HG02571 (cell line): ENCODE measurements around the gene VPS51.
A peak's percentile ranks its signal among the peaks of the same experiment; 100 is the strongest.
"Not testable (repeated sequence)": the region's sequence is repeated elsewhere in the genome, so short reads cannot be mapped to it uniquely, and the experiment has no call there.

Experiments
- ATAC-seq: cut with Tn5 transposase; IDR thresholded peaks from one replicate; pipeline ENCODE4 v1.9.1; 2021; ENCODE audit warnings: mild to moderate bottlenecking, moderate library complexity; ENCODE audit not compliant: unreplicated experiment

VPS51 gene

GRCh38 chr11:65132238-65132987 lies 36.4 kb downstream of the VPS51 start:
- ATAC-seq = no peak

DNA sequence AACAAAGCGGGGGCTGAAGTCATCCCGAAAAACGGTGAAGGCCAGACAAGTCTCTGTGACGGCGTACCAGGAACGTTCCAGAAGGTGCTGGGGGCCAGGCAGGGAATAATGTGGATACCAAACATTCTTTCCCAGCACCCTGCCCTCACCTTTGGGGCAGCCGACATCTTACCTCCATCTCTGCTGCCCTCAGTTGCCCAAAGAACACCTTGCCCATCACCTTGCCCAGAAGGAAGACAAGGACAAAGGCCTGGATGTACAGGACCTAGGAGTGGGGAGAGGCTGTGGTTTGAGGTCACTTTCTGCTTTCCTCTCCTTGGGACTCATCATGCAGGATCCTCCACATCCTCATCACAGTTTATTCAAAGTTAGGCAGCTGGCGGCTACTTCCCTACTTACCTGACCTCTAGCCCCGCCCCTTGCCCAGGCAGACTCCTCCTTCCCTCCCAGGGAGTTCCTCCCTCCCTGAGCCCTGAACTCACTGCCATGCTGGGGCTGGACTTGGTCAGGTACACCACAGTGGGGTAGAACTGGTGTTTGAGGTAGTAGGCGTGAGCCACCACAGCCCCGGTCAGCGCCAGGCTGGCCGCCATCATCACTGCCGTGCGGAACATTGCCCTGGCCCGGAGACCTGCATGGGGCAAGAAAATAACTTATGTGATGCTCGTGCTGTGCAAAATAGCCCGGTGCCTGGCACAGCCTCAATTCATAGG lies 37.1 kb downstream of the VPS51 start:
- no peak for ATAC-seq

- no peak for ATAC-seq
Measured at GRCh38 chr11:65133724-65134123, 37.7 kb downstream of the VPS51 start.

DNA sequence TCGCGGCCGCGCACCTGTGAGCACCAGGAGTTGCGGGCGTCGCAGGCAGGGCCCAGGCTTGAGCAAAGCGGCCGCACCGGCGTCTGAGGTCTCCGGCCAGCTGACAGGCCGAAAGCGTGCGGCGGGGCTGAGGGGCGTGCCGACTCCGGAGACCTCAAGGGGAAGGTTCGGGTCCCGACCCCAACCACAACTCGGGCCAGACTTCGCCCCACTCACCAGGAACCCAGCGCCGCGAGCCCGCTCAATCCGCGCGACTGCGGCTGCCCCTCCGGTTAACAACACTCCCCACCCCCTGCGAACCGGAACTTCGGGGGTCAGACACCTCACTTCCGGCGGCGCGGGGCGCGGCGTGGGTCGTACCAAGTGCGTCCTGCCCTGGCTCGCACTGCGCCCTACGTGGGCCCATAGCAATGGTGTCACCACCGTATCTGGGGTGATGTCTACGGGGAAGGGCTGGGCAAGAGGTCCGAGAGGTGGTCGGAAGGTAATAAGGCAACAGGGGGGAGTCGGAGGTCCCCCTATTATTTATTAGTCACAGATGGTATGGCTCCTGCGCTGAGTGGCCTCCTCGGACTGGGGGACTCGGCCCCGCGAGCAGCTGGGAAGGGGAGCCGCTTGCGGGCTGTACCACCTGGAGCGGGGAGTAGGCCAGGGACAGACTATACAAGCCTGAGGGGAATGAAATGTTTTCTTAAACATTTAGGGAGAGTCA lies 38.4 kb downstream of the VPS51 start, which contains the start of gene SYVN1:
SYVN1 (minus strand) TSS at position 280 of the 712 bp plus-strand sequence. CDS start 918 bp downstream, outside the sequence.
- ATAC-seq = peak; percentile 53

GRCh38 chr11:65134952-65135632 lies 39.1 kb downstream of the VPS51 start:
- peak; percentile 68 for ATAC-seq

DNA sequence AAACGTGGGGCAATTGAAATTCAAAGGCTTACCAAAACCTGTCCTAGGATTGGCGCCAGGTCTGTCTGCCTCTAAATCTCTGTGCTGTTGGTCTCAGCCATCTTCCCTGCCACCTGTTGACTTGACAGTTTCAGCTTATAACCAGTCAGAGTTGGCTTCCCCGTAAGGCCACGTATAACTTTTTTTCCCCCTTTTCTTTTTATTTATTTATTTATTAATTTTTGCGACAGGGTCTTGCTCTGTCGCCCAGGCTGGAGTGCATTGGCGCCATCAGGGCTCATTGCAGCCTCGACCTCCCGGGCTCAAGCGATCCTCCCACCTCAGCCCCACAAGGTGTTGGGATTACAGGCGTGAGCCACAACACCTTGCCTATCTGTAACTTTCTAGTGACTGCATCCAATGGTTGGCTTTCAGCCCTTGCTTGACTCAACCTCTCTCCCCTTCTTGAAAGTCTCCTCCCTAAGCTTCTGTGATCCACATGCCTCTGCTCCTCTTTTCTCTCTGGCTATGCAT lies 39.7 kb downstream of the VPS51 start:
- no peak for ATAC-seq

GRCh38 chr11:65136515-65137096 lies 40.6 kb downstream of the VPS51 start:
- no peak for ATAC-seq

DNA sequence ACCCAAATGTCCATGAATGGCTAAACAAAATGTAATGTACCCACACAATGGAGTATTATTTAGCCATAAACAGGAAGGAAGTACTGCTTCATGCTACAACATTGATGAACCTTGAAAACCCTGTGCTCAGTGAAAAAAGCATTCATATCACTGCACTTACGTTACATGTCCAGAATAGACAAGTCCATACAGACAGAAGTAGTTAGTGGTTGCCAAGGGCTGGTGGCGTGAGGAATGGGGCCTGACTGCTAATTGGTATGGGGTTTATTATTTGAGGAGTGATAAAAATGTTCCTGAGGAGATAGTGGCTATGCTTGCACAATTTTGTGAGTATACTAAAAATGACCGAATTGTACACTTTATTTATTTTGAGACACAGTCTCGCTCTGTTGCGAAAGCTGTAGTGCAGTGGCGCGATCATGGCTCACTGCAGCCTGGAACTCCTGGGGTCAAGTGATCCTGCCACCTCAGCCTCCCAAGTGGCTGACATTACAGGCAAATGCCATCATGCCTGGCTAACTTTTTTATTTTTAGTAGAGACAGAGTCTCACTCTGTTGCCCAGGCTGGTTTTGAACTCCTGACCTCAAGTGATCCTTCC lies 46.0 kb downstream of the VPS51 start:
- ATAC-seq = no peak

DNA sequence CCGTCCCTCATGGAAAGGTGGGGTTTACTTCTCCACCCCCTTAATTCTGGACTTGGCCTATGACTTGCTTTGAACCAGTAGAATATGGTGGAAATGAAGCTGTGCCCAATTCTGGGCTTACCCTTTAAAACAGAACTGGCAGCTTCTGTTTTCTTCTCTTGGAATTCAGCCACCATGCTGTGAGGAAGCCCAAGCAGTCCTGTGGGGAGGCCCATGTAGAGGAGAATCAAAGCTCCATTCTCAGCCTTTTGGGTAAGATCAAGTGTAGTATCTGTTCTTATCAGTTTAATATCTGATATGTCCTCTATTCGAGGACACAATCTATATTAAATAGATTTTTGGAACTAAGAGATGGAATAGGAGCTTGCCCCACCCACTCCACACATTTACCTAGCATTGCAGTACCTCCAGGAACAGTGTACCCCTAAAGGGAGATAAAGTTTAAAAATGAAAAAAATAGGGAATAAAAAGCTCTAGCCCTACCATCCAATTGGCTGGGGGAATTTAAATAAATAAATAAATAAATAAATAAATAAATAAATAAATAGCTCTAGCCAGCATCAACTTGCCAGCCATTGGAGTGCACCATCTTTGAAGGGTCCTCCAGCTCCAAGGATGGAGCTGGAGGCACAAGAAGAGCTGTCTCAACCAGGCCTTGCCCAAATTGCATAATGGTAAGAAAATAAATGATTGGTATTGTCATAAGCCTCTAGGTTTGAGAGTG lies 51.5 kb downstream of the VPS51 start:
- ATAC-seq = no peak

DNA sequence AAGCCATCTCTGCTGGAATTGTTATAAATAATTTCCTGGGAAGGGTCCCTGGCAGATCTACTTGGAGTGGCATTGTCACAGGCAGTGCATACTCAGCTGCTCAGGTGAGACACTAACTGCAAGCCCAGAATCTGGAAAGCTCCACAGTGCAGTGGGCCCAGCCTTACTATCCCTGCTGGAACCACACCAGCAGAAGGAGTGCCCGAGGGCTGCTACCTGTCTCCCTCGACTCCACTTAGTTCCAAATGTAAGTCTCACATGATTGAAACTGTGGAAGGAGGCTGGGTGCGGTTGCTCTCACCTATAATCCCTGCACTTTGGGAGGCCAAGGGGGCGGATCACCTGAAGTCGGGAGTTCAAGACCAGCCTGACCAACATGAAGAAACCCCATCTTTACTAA lies 52.6 kb downstream of the VPS51 start:
- no peak for ATAC-seq

DNA sequence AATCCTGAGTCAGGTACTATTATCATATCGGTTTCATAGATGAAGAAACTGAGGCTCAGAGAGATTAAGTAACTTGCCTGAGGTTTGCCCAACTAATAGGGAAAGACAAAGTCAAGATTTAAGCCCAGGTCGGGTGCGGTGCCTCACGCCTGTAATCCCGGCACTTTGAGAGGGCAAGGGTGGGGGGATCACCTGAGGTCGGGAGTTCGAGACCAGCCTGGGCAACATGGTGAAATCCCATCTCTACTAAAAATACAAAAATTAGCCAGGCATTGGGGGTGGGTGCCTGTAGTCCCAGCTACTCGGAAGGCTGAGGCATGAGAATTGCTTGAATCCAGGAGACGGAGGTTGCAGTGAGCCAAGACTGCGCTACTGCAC lies 54.1 kb downstream of the VPS51 start:
- ATAC-seq = not testable (repeated sequence)

DNA sequence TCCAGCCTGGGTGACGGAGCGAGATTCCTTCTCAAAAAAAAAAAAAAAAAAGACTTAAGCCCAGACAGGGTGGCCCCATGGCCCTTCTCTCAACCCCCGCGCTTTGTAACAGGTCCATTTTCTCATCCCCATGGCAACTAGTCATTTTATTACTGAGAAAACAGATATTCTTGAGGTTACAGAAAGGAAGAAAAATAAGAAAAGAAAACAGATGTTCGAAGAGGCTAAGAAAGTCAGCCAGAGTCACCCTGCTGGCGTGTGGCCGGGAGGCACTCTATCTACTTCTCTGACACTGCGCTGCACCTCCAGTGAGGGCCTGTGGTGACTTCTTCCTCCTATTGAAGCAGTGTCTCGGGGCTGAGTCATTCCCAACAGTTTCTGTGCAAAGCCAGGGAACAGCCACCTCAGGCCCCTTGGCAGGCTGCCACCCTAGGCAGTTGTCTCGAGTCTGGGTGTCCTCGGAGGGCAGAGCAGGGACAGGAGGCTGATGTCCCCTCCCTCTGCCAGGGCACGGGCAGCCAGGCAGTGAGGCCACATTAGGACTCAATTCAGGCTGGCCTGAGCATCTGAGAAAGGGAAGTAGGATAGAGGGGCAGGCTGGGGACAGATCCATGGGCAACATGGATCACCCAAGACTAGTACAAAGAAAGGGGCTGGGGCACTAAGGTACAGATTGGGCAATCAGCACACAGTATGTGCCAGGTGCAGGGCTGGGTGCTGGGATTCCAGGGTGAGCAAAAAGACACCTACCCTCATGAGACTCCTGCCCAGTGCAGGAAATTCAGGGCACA lies 54.7 kb downstream of the VPS51 start:
- no peak for ATAC-seq

- no peak for ATAC-seq
Measured at GRCh38 chr11:65151331-65151899, 55.4 kb downstream of the VPS51 start.

DNA sequence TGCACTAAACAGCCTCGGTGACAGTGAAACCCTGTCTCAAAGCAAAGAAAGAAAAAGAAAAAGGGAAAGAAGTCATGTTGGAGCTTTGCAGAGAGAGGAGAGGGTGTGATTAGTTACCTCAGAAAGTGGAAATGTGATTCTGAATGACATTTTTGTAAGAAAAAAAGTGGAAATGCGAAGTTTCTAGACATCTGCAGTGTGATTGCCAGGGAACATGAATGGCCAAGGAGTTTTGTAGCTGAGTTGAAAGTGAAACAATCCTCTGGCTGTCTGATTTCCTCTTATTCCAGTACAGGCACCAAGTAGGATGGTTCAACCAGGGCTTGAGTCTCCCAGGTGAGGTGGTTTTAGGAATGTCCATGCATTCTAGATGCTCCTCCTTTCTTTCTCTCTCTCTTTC lies 56.1 kb downstream of the VPS51 start:
- ATAC-seq = no peak

DNA sequence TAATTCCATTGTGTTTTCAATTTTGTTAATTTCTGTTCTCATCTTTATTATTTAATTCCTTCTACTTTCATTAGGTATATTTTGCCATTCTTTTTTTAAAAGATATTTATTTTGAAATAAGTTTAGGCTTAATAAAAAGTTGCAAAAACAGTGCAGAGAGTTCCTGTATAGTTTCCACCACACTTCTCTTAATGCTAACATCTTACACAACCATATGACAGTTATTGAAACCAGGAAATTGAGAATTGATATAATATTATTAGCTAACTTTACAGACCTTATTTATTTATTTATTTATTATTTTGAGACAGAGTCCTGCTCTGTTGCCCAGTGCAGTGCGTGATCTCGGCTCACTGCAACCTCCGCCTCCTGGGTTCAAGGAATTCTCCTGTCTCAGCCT lies 60.2 kb downstream of the VPS51 start:
- no peak for ATAC-seq

DNA sequence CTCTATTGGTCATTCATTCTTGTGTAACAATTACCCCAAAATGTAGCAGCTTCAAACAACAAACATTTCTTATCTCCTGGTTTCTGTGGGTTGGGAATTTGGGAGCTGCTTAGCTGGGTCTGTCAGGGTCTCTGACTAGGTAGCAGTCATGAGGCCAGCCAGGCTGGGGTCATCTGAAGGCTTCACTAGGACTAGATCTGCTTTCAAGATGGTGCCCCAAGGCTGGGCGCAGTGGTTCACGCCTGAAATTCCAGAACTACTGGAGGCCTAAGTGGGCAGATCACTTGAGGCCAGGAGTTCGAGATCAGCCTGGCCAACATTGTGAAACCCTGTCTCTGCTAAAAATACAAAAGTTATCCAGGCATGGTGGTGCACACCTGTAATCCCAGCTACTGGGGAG lies 60.9 kb downstream of the VPS51 start:
- ATAC-seq = no peak

GRCh38 chr11:65157336-65157735 lies 61.3 kb downstream of the VPS51 start:
- no peak for ATAC-seq

GRCh38 chr11:65159012-65159411 lies 63.0 kb downstream of the VPS51 start:
- ATAC-seq = peak; percentile 56
